Measurements from ENCODE around the gene LCAT.

LCAT gene

GRCh38 chr16:67954421-67955196 lies 10.7 kb upstream of the LCAT start:
- DNase-seq = no peak
- in situ Hi-C loops (cut with HindIII; ENCODE audit: low pct_ligation_motif_present, low pct_unique_long_range_greater_than_20kb, low sequenced_read_pairs) = no loop called here

- in situ Hi-C loops (cut with HindIII; ENCODE audit: low pct_ligation_motif_present, low pct_unique_long_range_greater_than_20kb, low sequenced_read_pairs) = no loop called here
- DNase-seq = no peak
Measured at GRCh38 chr16:67953641-67954375, 9.9 kb upstream of the LCAT start.

GRCh38 chr16:67951485-67951884 lies 7.6 kb upstream of the LCAT start:
- in situ Hi-C loops (cut with HindIII; ENCODE audit: low pct_ligation_motif_present, low pct_unique_long_range_greater_than_20kb, low sequenced_read_pairs) = no loop called here
- DNase-seq = no peak

GRCh38 chr16:67950335-67950843 lies 6.5 kb upstream of the LCAT start:
- in situ Hi-C loops (cut with HindIII; ENCODE audit: low pct_ligation_motif_present, low pct_unique_long_range_greater_than_20kb, low sequenced_read_pairs) = no loop called here
- DNase-seq = no peak

- in situ Hi-C loops (cut with HindIII; ENCODE audit: low pct_ligation_motif_present, low pct_unique_long_range_greater_than_20kb, low sequenced_read_pairs) = no loop called here
Measured at GRCh38 chr16:67949645-67950044, 5.7 kb upstream of the LCAT start.

GRCh38 chr16:67948015-67948414 lies 4.1 kb upstream of the LCAT start:
- DNase-seq = no peak
- in situ Hi-C loops (cut with HindIII; ENCODE audit: low pct_ligation_motif_present, low pct_unique_long_range_greater_than_20kb, low sequenced_read_pairs) = no loop called here

More at GRCh38 chr16:67949645-67950044, 5.7 kb upstream of the LCAT start:
- no peak for DNase-seq

- no peak for DNase-seq
- in situ Hi-C loops (cut with HindIII; ENCODE audit: low pct_ligation_motif_present, low pct_unique_long_range_greater_than_20kb, low sequenced_read_pairs) = no loop called here
Measured at GRCh38 chr16:67946966-67947558, 3.1 kb upstream of the LCAT start.

- no peak for DNase-seq
- in situ Hi-C loops (cut with HindIII; ENCODE audit: low pct_ligation_motif_present, low pct_unique_long_range_greater_than_20kb, low sequenced_read_pairs) = no loop called here
Measured at GRCh38 chr16:67946128-67946569, 2.2 kb upstream of the LCAT start.

GRCh38 chr16:67945392-67945933 lies 1.5 kb upstream of the LCAT start:
- DNase-seq = no peak
- in situ Hi-C loops (cut with HindIII; ENCODE audit: low pct_ligation_motif_present, low pct_unique_long_range_greater_than_20kb, low sequenced_read_pairs) = no loop called here

- in situ Hi-C loops (cut with HindIII; ENCODE audit: low pct_ligation_motif_present, low pct_unique_long_range_greater_than_20kb, low sequenced_read_pairs) = no loop called here
- no peak for DNase-seq
Measured at GRCh38 chr16:67944690-67945391, 921 bp upstream of the LCAT start.

GRCh38 chr16:67943256-67943618 lies 683 bp downstream of the LCAT start:
- DNase-seq = no peak
- in situ Hi-C loops (cut with HindIII; ENCODE audit: low pct_ligation_motif_present, low pct_unique_long_range_greater_than_20kb, low sequenced_read_pairs) = no loop called here

- no peak for DNase-seq
- in situ Hi-C loops (cut with HindIII; ENCODE audit: low pct_ligation_motif_present, low pct_unique_long_range_greater_than_20kb, low sequenced_read_pairs) = no loop called here
Measured at GRCh38 chr16:67942510-67943255, 1.2 kb downstream of the LCAT start.

GRCh38 chr16:67942200-67942509 lies 1.8 kb downstream of the LCAT start:
- peak; percentile 57 for DNase-seq

GRCh38 chr16:67941469-67942199 lies 2.3 kb downstream of the LCAT start:
- in situ Hi-C loops (cut with HindIII; ENCODE audit: low pct_ligation_motif_present, low pct_unique_long_range_greater_than_20kb, low sequenced_read_pairs) = no loop called here
- DNase-seq = no peak

More at GRCh38 chr16:67942200-67942509, 1.8 kb downstream of the LCAT start:
- in situ Hi-C loops (cut with HindIII; ENCODE audit: low pct_ligation_motif_present, low pct_unique_long_range_greater_than_20kb, low sequenced_read_pairs) = no loop called here

GRCh38 chr16:67940446-67941089 lies 3.4 kb downstream of the LCAT start:
- DNase-seq = no peak
- in situ Hi-C loops (cut with HindIII; ENCODE audit: low pct_ligation_motif_present, low pct_unique_long_range_greater_than_20kb, low sequenced_read_pairs) = no loop called here

- in situ Hi-C loops (cut with HindIII; ENCODE audit: low pct_ligation_motif_present, low pct_unique_long_range_greater_than_20kb, low sequenced_read_pairs) = no loop called here
- no peak for DNase-seq
Measured at GRCh38 chr16:67939507-67940445, 4.1 kb downstream of the LCAT start.

Data from ACHN (cell line).